Right lobe of liver (tissue), 6 donors: ENCODE data around the gene NME3. TPM values are rescaled to one million over a fixed set of nuclear protein-coding genes. Genes with fewer than 3 reads are reported as not detected.

Source experiments
- ATAC-seq, 4 donors: fragments of 200-7000 bp; cut with Tn5 transposase; one replicate each; pipeline ENCODE4 v1.9.1; 2020; ENCODE audit warnings: mild to moderate bottlenecking in 4 of 4, moderate library complexity in 4 of 4
- DNase-seq, 3 donors: peaks; one replicate each; pipeline ENCODE4 v3.0.0-alpha.2; 2020
- H3K27ac ChIP-seq, 3 donors: fragments of 200-600 bp; one replicate each; pipeline ENCODE4 v1.8.0; 2022
- H3K27me3 ChIP-seq, 2 donors: fragments of 200-600 bp; one replicate each; pipeline ENCODE4 v1.8.0; 2022
- H3K36me3 ChIP-seq, 4 donors: fragments of 200-600 bp; sonication (generic) in 1 of 4; one replicate each; pipeline versions ENCODE4 v1.5.1 to v1.8.0; 2017 to 2022; ENCODE audit warnings: control low read depth in 1 of 4
- H3K4me1 ChIP-seq, 4 donors: fragments of 200-600 bp; sonication (generic) in 1 of 4; one replicate each; pipeline versions ENCODE4 v1.5.1 to v1.8.0; 2017 to 2022; ENCODE audit warnings: control low read depth in 1 of 4
- H3K4me3 ChIP-seq, 3 donors: fragments of 200-600 bp; one replicate each; pipeline ENCODE4 v1.8.0; 2022
- H3K9me3 ChIP-seq, 4 donors: fragments of 200-600 bp; sonication (generic) in 1 of 4; one replicate each; pipeline versions ENCODE4 v1.5.1 to v1.8.0; 2017 to 2022; ENCODE audit warnings: control low read depth in 1 of 4
- CTCF ChIP-seq, 4 donors: fragments of 200-600 bp in 3 of 4; fragments of 450-650 bp in 1 of 4; IDR thresholded peaks; one replicate each; pipeline versions ENCODE4 v1.5.1 to v1.8.0; 2016 to 2022; ENCODE audit warnings: antibody characterized with exemption in 4 of 4, mild to moderate bottlenecking in 2 of 4
- POLR2A ChIP-seq: fragments of 450-650 bp; IDR thresholded peaks from one replicate; pipeline ENCODE4 v1.6.1; 2017; ENCODE audit warnings: antibody characterized with exemption, mild to moderate bottlenecking
- WGBS: methylation state at CpG from one replicate; pipeline ENCODE4 v1.1.6; 2018; ENCODE audit warnings: low coverage, low lambda C conversion rate; ENCODE audit not compliant: insufficient coverage; ENCODE audit errors: missing lambda C conversion rate; 5-methylcytosine and 5-hydroxymethylcytosine counted together
- intact Hi-C, 2 donors: fragments of 100-400 bp; cut with DNase I; formaldehyde crosslinking; loops; one replicate each; pipeline versions ENCODE4 v1.11.2 to v1.14.1; 2022
- total RNA-seq, 6 experiments: library from RNA; depleted of rRNA in 2 of 6; stranded (reverse); fragments of >200 nt in 2 of 6; fragmentation: NEBNext Ultra II Directional in 3 of 6; extraction: Animal tissue kit (Norgen Biotek cat#: 25700) in 3 of 6; gene quantifications; one replicate each; pipeline versions ENCODE4 v1.1.0 to v1.2.4, GENCODE V29; 2016 to 2023
- donor health status: DM: no; HTN: yes; CAD: no.
- donor health status: DM: no; HTN: no; CAD: no.
- donor health status: DM: no; HTN: no; CAD: no.
- donor health status: DM: no; HTN: yes; CAD: no.
- donor health status: DM: no; HTN: yes; CAD: no.

The NME3 gene
- total RNA-seq, 6 experiments from 2014 or later, result 17.9 to 36.1 (median 23.2) TPM

- TF ChIP-seq CTCF (IDR thresholded peaks at IDR 0.05), result no peak
- no peak for TF ChIP-seq POLR2A
- no peak for ATAC-seq
- 60% methylated on average over 1 of the region's 20 CpGs for WGBS
- DNase-seq, result peak in 2 of 3 donors; percentile 37 to 56
- peak overlapping the region; percentile 84 to 94 (median 86) for H3K4me3 ChIP-seq
- peaks cover 0 to 22% (median 4%) of the 10 kb centered on the region in 4 donors for H3K36me3 ChIP-seq
- intact Hi-C loops, result no loop called here
- peak overlapping the region; percentile 75 to 95 (median 78) for H3K27ac ChIP-seq
- no peaks in the 10 kb centered on the region for H3K9me3 ChIP-seq
- no peaks in the 10 kb centered on the region for H3K27me3 ChIP-seq
- peaks cover 0 to 35% (median 11%) of the 10 kb centered on the region in 4 donors for H3K4me1 ChIP-seq
Measured at GRCh38 chr16:1781254-1781653, 9.9 kb upstream of the NME3 start.

- H3K27ac ChIP-seq, result peak overlapping the region in 2 of 3 donors; percentile 58 to 71
- TF ChIP-seq POLR2A (no peak), CTCF (IDR thresholded peaks at IDR 0.05) (no peak)
- H3K36me3 ChIP-seq, result peaks cover 0 to 22% (median 4%) of the 10 kb centered on the region in 4 donors
- no peak for DNase-seq
- peak overlapping the region in 1 of 3 donors; percentile 94 for H3K4me3 ChIP-seq
- no peaks in the 10 kb centered on the region for H3K9me3 ChIP-seq
- H3K4me1 ChIP-seq, result peaks cover 0 to 35% (median 11%) of the 10 kb centered on the region in 4 donors
- 55% methylated on average over 6 of the region's 6 CpGs for WGBS
- ATAC-seq, result no peak
- intact Hi-C loops, result no loop called here
- H3K27me3 ChIP-seq, result no peaks in the 10 kb centered on the region
Measured at GRCh38 chr16:1780677-1781072, 9.3 kb upstream of the NME3 start.

GRCh38 chr16:1779741-1780676 is 8.7 kb upstream of the NME3 start:
- H3K27ac ChIP-seq, result peak overlapping the region in 2 of 3 donors; percentile 58 to 71
- H3K4me1 ChIP-seq, result peaks cover 0 to 35% (median 11%) of the 10 kb centered on the region in 4 donors
- ATAC-seq, result peak; percentile 50 to 57 (median 54)
- H3K4me3 ChIP-seq, result peak overlapping the region in 2 of 3 donors; percentile 14 to 21
- H3K9me3 ChIP-seq, result no peaks in the 10 kb centered on the region
- WGBS, result 38% methylated on average over 8 of the region's 27 CpGs
- peaks cover 0 to 22% (median 4%) of the 10 kb centered on the region in 4 donors for H3K36me3 ChIP-seq
- intact Hi-C loops, result loop anchor here in 1 of 2 donors (5.0 kb wide), 1 partner anchor 42 kb away; no protein-coding TSS in a partner anchor
- H3K27me3 ChIP-seq, result no peaks in the 10 kb centered on the region
- DNase-seq, result peak; percentile 85 to 95 (median 94)
- TF ChIP-seq CTCF (IDR thresholded peaks at IDR 0.05) (peak in 1 of 4 donors; percentile 29), POLR2A (peak; percentile 21)

- Histone ChIP-seq H3K36me3 (peaks cover 0 to 22% (median 4%) of the 10 kb centered on the region in 4 donors), H3K27me3 (no peaks in the 10 kb centered on the region), H3K9me3 (no peaks in the 10 kb centered on the region), H3K4me1 (peaks cover 0 to 38% (median 14%) of the 10 kb centered on the region in 4 donors), H3K4me3 (no peak overlapping the region), H3K27ac (peak overlapping the region in 2 of 3 donors; percentile 21 to 71)
- intact Hi-C loops, result loop anchor here in 1 of 2 donors (5.0 kb wide), 1 partner anchor 43 kb away; no protein-coding TSS in a partner anchor
- DNase-seq (peak in 2 of 3 donors; percentile 50 to 54), ATAC-seq (no peak)
- TF ChIP-seq POLR2A (no peak), CTCF (IDR thresholded peaks at IDR 0.05) (no peak)
- WGBS, result 33% methylated on average over 1 of the region's 8 CpGs
Measured at GRCh38 chr16:1779234-1779701, 7.9 kb upstream of the NME3 start.
